ENCODE measurements around the gene PAQR4. TPM values are rescaled to one million over a fixed set of nuclear protein-coding genes. Genes with fewer than 3 reads are reported as not detected.

PAQR4 gene
- total RNA-seq, 2 donors from 2014 or later: 8.8 to 13.2 TPM

DNA sequence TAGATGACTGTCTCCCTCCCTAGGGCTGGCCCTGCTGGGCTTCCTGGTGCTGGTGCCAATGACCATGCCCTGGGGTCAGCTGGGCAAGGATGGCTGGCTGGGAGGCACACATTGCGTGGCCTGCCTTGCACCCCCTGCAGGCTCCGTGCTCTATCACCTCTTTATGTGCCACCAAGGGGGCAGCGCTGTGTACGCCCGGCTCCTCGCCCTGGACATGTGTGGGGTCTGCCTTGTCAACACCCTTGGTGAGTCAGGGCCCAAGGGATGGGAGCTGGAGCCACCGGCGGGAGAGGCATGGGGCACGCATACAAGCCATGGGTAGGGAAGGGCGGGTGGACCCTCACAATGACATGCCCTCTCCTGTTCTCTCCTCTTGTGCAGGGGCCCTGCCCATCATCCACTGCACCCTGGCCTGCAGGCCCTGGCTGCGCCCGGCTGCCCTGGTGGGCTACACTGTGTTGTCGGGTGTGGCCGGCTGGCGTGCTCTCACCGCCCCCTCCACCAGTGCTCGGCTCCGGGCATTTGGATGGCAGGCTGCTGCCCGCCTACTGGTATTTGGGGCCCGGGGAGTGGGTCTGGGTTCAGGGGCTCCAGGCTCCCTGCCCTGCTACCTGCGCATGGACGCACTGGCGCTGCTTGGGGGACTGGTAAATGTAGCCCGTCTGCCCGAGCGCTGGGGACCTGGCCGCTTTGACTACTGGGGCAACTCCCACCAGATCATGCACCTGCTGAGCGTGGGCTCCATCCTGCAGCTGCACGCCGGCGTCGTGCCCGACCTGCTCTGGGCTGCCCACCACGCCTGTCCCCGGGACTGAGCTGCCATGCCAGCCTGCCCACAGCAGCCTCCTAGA, 2.2 kb downstream of the PAQR4 start:
- TF ChIP-seq, protein P1, sequence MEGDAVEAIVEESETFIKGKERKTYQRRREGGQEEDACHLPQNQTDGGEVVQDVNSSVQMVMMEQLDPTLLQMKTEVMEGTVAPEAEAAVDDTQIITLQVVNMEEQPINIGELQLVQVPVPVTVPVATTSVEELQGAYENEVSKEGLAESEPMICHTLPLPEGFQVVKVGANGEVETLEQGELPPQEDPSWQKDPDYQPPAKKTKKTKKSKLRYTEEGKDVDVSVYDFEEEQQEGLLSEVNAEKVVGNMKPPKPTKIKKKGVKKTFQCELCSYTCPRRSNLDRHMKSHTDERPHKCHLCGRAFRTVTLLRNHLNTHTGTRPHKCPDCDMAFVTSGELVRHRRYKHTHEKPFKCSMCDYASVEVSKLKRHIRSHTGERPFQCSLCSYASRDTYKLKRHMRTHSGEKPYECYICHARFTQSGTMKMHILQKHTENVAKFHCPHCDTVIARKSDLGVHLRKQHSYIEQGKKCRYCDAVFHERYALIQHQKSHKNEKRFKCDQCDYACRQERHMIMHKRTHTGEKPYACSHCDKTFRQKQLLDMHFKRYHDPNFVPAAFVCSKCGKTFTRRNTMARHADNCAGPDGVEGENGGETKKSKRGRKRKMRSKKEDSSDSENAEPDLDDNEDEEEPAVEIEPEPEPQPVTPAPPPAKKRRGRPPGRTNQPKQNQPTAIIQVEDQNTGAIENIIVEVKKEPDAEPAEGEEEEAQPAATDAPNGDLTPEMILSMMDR (IDR thresholded peaks at IDR 0.05): no peak
- TF ChIP-seq POLR2A (IDR thresholded peaks at IDR 0.05): no peak
- ATAC-seq: no peak
- Histone ChIP-seq H3K9me3 (no peaks in the 10 kb centered on the region), H3K4me3 (no peak overlapping the region), H3K27me3 (peaks cover 0 to 20% of the 10 kb centered on the region in 2 donors), H3K27ac (no peak overlapping the region), H3K36me3 (replicated peaks in 1 of 2; ENCODE audit: insufficient read depth in 1 of 2, low read depth in 2 of 2) (no peaks in the 10 kb centered on the region), H3K4me1 (peaks cover 47% of the 10 kb centered on the region)
- DNase-seq: no peak
- WGBS, 2 donors: 96 to 98% methylated on average over 8 to 27 of the region's 35 CpGs
- intact Hi-C loops (cut with DNase I): no loop called here

DNA sequence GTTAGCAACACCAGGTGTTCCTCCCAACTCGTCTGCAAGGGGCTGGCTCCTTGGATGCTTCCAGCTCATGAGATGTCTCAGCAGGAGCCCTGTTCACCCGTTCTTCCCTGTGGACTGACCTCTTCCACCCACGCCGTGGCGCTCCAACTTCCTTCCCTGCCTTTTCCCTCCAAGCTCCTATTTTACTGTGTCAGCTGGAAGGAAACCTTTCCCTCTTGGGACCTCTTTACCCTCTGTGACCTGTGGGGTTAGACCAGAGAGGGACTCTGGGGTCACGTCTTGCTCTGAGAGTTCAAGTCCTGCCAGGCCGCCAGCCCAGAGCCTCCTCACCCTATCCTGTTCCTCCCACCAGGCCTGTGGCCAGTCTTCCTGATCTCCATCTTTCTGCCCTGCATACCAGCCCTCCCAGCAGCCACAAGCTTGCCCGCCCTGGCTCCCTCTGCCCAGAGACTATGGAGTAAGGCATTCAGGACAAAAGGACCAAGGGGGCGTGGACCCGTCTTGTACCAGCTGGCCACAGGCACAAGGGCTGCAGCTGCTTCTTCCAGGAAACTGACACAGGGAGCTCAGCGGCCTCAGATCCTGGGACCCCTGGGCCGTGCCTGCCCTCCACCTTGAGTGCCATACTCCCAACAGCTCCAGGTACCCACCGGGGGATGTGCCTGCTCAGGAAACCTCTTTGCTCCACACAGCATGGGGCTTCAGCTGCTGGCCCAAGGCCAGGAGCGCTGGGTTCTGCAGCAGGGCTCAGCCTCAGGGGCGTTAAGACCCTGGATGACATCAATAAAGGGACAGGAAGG, 3.0 kb downstream of the PAQR4 start:
- intact Hi-C loops (cut with DNase I): no loop called here
- no peak for DNase-seq
- peaks cover 48% of the 10 kb centered on the region for H3K4me1 ChIP-seq
- H3K9me3 ChIP-seq: no peaks in the 10 kb centered on the region
- no peak overlapping the region for H3K27ac ChIP-seq
- H3K4me3 ChIP-seq: no peak overlapping the region
- H3K36me3 ChIP-seq (replicated peaks in 1 of 2; ENCODE audit: insufficient read depth in 1 of 2, low read depth in 2 of 2): no peaks in the 10 kb centered on the region
- peaks cover 0 to 13% of the 10 kb centered on the region in 2 donors for H3K27me3 ChIP-seq
- TF ChIP-seq, protein P1 (IDR thresholded peaks at IDR 0.05): no peak
- TF ChIP-seq POLR2A (IDR thresholded peaks at IDR 0.05): no peak
- ATAC-seq: no peak
- WGBS, 2 donors: 81 to 82% methylated on average over 13 to 14 of the region's 15 CpGs

DNA sequence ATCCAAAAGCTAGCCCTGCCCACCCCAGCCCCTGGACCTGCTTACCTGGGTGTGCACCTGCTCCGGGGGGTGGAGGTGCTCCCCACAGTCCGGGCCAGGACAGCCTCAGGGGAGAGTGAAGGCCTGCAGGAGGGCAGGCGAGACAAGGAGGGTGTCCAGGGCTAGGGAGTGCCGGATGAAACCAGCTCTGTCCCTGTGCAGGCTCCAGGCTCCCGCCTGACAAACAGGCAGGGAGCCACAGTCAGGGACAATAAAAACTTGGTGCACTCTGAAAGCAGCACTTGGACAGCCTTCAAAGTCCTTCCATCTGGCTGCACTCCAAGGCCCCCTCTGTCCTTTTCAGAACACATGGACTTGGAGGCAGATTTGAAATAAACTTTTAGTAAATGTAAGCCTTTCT, 3.9 kb downstream of the PAQR4 start:
- Histone ChIP-seq H3K36me3 (replicated peaks in 1 of 2; ENCODE audit: insufficient read depth in 1 of 2, low read depth in 2 of 2) (no peaks in the 10 kb centered on the region), H3K27ac (no peak overlapping the region), H3K27me3 (peaks cover 0 to 4% of the 10 kb centered on the region in 2 donors), H3K9me3 (no peaks in the 10 kb centered on the region), H3K4me3 (no peak overlapping the region), H3K4me1 (peaks cover 50% of the 10 kb centered on the region)
- DNase-seq: no peak
- no peak for TF ChIP-seq POLR2A (IDR thresholded peaks at IDR 0.05)
- TF ChIP-seq, protein P1 (IDR thresholded peaks at IDR 0.05): no peak
- 61 to 90% methylated on average over 2 to 5 of the region's 5 CpGs for WGBS, 2 donors
- intact Hi-C loops (cut with DNase I): no loop called here
- ATAC-seq: no peak

DNA sequence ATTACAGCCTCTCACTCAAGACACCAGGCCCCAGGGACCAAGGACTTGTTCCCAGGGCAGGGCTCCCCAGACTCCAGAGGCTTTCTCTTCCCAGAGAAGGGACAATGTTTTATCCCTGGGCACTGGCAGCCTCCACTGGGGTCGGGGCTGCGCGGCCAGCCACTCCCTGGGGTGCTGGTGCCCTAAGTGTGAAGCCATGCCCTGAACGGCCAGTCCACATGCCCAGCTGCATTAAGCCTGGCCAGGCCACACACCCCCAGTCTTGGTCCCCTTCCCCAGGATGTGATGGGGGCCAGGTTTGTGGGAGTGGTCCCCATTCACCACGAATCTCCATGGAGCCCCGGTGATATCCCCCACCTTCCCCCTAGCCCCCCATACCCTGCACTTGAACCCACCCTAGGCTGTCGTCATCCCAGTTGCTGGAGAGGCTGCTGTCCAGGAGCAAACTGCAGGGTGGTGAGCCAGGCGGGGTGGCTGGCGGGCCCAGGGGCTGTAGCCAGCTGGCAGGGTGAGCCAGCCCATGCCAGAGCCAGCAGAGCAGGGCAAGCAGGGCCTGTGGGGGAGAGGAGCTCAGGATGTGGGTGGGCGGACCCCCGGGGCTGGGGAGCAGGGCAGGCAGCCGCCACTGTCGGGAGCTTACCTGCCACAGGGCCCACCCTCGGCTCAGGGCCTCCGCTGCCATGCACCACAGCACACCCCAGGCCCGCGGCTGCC, 4.6 kb downstream of the PAQR4 start:
- Histone ChIP-seq H3K27me3 (no peaks in the 10 kb centered on the region), H3K9me3 (no peaks in the 10 kb centered on the region), H3K36me3 (replicated peaks in 1 of 2; ENCODE audit: insufficient read depth in 1 of 2, low read depth in 2 of 2) (no peaks in the 10 kb centered on the region), H3K4me1 (peaks cover 46% of the 10 kb centered on the region), H3K4me3 (no peak overlapping the region), H3K27ac (no peak overlapping the region)
- intact Hi-C loops (cut with DNase I): no loop called here
- TF ChIP-seq POLR2A (IDR thresholded peaks at IDR 0.05): no peak
- TF ChIP-seq, protein P1 (IDR thresholded peaks at IDR 0.05): no peak
- 87 to 94% methylated on average over 9 to 15 of the region's 17 CpGs for WGBS, 2 donors
- ATAC-seq (no peak), DNase-seq (no peak)

Measured in body of pancreas (tissue), 4 donors.